Body of pancreas (tissue), 4 donors: ENCODE measurements around the gene DDX5.

Experiments
- POLR2A ChIP-seq, 3 donors: fragments of 450-650 bp; IDR thresholded peaks; one replicate each; pipeline ENCODE4 v1.6.1; 2016; ENCODE audit warnings: antibody characterized with exemption in 3 of 3, mild to moderate bottlenecking in 2 of 3
- TF ChIP-seq, protein P1 (sequence below), 7 experiments: fragments of 450-650 bp in 4 of 7; fragments of 200-600 bp in 3 of 7; sonication (generic) in 3 of 7; IDR thresholded peaks; one replicate each; pipeline ENCODE4 v1.5.1; 2016 to 2019; ENCODE audit warnings: antibody characterized with exemption in 7 of 7

DNA sequence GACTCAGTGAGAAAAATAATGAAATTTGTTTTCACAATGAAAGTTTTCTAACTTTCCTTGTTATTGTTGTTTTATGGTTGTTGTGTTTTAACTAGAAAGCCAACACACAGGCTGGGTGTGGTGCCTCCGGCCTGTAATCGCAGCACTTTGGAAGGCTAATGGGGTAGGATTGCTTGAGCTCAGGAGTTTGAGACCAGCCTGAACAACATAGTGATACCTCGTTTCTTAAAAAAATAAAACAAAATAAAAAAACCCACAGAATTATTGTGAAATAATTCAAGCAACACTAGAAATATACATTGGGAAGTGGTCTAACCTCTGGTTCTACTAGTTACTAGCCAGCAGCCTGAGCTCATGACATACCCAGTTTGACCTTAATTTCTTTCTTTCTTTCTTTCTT lies 56.5 kb downstream of the DDX5 start:
- TF ChIP-seq, protein P1, sequence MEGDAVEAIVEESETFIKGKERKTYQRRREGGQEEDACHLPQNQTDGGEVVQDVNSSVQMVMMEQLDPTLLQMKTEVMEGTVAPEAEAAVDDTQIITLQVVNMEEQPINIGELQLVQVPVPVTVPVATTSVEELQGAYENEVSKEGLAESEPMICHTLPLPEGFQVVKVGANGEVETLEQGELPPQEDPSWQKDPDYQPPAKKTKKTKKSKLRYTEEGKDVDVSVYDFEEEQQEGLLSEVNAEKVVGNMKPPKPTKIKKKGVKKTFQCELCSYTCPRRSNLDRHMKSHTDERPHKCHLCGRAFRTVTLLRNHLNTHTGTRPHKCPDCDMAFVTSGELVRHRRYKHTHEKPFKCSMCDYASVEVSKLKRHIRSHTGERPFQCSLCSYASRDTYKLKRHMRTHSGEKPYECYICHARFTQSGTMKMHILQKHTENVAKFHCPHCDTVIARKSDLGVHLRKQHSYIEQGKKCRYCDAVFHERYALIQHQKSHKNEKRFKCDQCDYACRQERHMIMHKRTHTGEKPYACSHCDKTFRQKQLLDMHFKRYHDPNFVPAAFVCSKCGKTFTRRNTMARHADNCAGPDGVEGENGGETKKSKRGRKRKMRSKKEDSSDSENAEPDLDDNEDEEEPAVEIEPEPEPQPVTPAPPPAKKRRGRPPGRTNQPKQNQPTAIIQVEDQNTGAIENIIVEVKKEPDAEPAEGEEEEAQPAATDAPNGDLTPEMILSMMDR (IDR thresholded peaks at IDR 0.05): no peak
- no peak for TF ChIP-seq POLR2A (IDR thresholded peaks at IDR 0.05)
